Measurements from ENCODE around the gene DENND1A.

DNA sequence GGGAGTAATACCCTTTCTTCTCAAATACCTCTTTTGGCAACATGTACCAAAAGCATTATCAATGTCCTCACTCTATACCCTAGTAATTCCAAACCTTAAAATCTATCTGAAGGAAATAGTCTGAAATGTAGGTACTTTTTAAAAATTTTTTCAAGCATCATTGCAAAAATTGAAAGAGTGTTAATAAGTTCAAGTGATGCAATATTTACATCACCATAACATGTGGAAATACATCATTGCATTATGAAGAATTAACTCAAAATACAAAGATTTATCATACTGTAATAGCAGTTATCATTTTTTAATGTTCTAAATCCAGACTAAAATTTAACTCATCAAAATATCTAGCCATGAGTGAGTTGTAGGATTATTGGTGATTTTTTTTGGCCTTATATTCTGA is 123.1 kb downstream of the DENND1A start:
- TF ChIP-seq FOXA2 (IDR thresholded peaks at IDR 0.05): no peak
- no peak for TF ChIP-seq GABPA (IDR thresholded peaks at IDR 0.05 in 1 of 2, conservative IDR thresholded peaks at IDR 0.05 in 1 of 2)
- TF ChIP-seq CTCF (IDR thresholded peaks at IDR 0.05; ENCODE audit: low read depth, low read length, missing input control): no peak
- TF ChIP-seq JUND (IDR thresholded peaks at IDR 0.05): no peak
- TF ChIP-seq FOXA1 (IDR thresholded peaks at IDR 0.05): no peak
